Measurements from ENCODE around the gene NRAP.

- TF ChIP-seq POLR2AphosphoS5 (IDR thresholded peaks at IDR 0.05; ENCODE audit: low read depth) (no peak), ZNF114 (CRISPR knock-in tag; IDR thresholded peaks at IDR 0.05) (no peak)
- TF ChIP-seq, protein P1, sequence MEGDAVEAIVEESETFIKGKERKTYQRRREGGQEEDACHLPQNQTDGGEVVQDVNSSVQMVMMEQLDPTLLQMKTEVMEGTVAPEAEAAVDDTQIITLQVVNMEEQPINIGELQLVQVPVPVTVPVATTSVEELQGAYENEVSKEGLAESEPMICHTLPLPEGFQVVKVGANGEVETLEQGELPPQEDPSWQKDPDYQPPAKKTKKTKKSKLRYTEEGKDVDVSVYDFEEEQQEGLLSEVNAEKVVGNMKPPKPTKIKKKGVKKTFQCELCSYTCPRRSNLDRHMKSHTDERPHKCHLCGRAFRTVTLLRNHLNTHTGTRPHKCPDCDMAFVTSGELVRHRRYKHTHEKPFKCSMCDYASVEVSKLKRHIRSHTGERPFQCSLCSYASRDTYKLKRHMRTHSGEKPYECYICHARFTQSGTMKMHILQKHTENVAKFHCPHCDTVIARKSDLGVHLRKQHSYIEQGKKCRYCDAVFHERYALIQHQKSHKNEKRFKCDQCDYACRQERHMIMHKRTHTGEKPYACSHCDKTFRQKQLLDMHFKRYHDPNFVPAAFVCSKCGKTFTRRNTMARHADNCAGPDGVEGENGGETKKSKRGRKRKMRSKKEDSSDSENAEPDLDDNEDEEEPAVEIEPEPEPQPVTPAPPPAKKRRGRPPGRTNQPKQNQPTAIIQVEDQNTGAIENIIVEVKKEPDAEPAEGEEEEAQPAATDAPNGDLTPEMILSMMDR (conservative IDR thresholded peaks at IDR 0.05; ENCODE audit: low read depth in 2 of 2), result no peak
Observed at GRCh38 chr10:113647812-113648211, 16.0 kb downstream of the NRAP start.

Data from GM23338 (cell line).